IPS-NIHi11 (cell line): ENCODE results near the gene CLCNKA.

Experiments used
- DNase-seq: peaks from one replicate; pipeline ENCODE4 v3.0.0; 2012; ENCODE audit warnings: mixed read lengths, low spot score

CLCNKA gene

DNA sequence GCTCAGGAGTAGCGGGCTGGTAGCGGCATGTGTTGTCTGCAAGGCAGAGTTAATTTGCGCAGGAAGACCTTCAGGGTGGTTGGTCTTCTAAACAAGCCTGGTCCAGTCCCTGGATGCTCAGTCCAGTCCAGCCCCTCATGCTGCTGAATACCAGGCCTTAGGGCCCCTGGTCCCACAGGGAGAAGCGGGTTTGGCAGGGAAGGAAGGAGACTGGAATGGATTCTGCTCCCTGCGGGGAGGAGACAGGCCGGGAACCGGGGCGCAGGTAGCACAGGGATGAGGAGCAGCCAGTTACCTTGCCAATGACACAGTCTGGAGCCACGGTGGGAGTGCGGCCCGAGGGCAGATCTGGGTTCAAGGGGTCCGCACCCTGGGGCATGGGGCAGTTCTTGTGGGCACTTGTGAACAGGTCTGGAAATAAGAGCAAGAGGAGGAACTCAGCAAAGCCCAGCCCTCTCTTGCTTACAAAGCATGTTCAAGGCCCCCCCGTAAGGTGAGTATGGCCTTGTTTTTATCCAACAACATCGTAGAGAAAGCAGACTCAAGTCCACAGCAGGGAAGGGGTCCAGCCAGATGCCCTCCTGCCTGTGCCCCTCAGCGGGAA, 41.5 kb downstream of the CLCNKA start:
- DNase-seq = no peak

- no peak for DNase-seq
These were observed 42.1 kb downstream of the CLCNKA start for GRCh38 chr1:16063921-16064320.

DNA sequence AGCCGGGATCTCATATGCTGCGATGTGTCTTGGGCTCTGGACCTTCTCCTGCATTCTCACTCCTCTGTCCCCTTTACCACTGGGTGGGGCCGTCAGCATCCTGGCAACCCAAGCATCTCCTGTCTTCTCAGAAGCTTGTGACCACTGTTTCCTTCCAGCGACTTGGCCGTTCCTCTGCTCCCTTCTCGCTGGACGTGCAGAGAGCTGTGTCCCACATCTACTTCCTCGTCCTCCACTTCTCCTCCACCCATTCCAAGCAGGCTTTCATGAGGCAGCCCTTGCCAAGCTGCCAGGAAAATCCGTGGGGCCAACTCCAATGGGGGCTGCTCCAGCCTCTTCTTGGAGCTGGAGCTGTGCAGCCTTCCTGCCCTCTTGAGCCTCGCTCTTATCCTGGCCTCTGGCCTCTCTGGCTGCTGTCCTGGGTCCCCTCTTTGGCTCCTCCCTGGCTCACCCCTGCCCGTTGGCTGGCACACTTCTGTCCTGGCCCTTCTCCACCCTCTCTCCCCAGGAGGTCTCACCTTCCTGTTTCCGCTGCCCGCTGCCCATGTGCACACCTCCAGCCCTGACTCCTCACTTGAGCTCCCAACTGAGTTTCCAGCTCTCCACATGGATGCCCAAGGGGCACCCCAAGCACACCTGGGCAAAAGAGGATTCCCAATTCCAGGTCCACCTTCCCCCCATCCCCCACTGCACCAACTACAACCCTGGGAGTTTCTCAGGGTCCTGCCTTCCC, 42.9 kb downstream of the CLCNKA start:
- no peak for DNase-seq

DNA sequence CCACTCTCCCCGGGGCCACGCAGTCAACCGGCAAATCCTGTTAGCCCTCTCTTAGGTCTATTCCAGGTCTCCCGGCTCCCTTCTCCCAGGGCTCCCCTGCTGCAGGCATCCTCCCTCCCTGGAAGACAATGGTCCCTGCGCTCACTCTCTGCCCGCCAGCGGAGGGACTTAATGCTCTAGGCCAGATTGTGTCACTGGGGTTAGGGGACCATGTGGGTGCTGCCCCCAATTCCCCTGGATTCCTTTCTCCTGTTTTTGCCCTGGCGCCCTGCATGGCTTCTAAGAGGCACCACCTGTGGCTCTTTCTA, 43.4 kb downstream of the CLCNKA start:
- no peak for DNase-seq

- no peak for DNase-seq
These were observed 44.4 kb downstream of the CLCNKA start for GRCh38 chr1:16066245-16066644.

GRCh38 chr1:16067127-16067768, 45.4 kb downstream of the CLCNKA start:
- no peak for DNase-seq

- DNase-seq = no peak
These were observed 46.1 kb downstream of the CLCNKA start for GRCh38 chr1:16067933-16068332.

GRCh38 chr1:16068356-16069270, 46.8 kb downstream of the CLCNKA start:
- no peak for DNase-seq

DNA sequence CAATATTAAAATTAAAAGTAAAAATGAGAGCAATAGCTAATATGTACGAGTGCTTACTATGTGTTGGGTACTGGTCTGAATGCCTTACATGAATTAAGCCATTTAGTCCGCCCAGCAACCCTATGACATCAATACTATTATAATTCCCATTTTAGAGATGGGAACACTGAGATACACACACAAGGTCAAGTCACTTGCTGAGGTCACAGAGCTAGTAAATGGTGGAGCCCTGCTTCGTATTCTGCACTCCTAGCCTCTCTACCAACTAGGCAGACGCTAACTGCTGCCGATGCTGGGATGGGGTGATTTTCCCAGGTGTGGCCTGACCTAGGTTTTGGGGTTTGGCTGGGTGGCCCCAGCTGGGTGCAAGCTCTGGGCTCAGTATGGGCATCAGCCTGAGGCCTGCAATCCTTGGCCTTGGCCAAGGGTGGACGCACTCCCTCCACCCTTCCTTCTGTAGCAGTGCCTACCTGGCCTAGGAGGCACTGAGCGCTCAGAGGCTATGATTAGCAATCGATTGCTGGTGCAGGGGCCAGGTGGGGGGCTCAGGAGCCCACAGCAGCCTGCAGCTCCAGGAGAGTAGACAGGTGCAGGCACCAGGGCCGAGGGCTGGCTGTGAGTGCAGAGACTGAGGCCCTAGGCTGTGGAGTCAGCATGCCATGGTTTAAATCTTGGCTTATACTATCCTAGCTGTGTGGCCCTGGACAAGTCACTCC, 49.0 kb downstream of the CLCNKA start:
- DNase-seq = no peak

- DNase-seq = no peak
These were observed 49.8 kb downstream of the CLCNKA start for GRCh38 chr1:16071614-16072013.

DNA sequence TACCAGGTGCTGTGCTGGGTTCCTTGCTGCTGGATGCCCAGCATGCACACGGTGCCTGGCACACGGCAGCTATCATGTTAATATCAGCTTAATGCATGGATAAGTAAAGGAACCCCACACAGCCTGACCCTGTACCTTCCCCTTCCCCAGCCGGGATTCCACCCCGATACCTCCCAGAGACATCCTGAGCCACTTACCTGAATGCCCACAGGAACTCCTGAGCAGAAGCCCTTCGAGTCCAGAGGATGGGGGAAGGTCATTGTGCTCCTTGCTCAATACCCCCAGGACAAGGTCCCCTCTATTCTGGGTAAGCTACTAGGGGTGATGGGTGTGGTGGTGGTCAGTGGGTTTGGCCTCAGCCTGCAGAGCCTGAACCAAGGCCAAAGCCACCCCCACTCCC, 50.3 kb downstream of the CLCNKA start:
- no peak for DNase-seq

GRCh38 chr1:16072616-16073484, 51.0 kb downstream of the CLCNKA start:
- DNase-seq = peak; percentile 59

GRCh38 chr1:16073490-16074119, 51.8 kb downstream of the CLCNKA start, which contains the start of gene FAM131C:
Gene FAM131C (minus strand): TSS chr1:16073651. CDS start chr1:16073442, 209 bp downstream.
- DNase-seq = peak; percentile 93

DNA sequence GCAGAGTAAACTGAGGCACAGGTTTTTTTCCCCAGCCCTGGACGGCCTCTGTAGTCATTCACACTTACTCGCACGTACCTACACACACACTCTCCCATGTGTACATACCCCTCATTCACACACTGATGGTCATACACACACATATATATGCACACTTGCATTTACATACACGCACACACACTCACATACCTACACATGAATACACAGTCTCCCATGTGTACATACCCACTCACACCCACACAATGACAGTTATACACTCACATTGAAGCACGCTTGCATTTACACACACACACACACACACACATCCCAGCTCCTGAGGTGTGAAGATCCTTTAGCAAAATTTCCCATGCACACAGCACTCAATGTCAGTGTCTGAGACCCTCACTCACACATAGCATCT, 52.4 kb downstream of the CLCNKA start:
- no peak for DNase-seq

GRCh38 chr1:16075337-16076030, 53.6 kb downstream of the CLCNKA start:
- no peak for DNase-seq

GRCh38 chr1:16076031-16076864, 54.4 kb downstream of the CLCNKA start:
- no peak for DNase-seq

DNA sequence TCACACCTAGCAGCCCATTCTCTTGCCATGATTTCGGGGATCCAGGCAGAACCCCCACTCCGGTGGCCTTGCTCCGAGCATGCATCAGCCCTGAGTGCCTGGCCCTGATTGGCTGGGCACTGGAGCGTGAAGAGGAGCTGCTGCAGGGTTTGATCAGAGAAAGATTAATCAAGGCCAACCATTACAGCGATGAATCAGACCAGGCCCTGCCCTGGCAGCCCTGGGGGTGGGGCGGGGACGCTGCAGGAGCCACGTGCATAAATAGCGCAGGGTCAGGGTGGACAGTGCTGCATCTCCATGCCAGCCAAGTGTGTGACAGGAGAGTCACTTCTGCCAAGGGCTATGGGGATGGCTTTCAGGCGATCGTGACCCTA, 55.0 kb downstream of the CLCNKA start:
- DNase-seq = no peak

- DNase-seq = no peak
These were observed 55.8 kb downstream of the CLCNKA start for GRCh38 chr1:16077406-16078245.
